Natural killer cell (primary cell): ENCODE measurements around the gene CDC34. TPM values are rescaled to one million over a fixed set of nuclear protein-coding genes. Genes with fewer than 3 reads are reported as not detected.

Source experiments
- ATAC-seq, 3 donors: fragments of 150-1000 bp in 2 of 3; fragments of 200-7000 bp in 1 of 3; cut with Tn5 transposase; 1 replicate in 1 of 3; 2 replicates in 2 of 3; pipeline ENCODE4 v1.10.0; 2021; ENCODE audit warnings: mild to moderate bottlenecking in 2 of 3, moderate library complexity in 2 of 3
- DNase-seq, 2 donors: peaks; one replicate each; pipeline versions ENCODE4 v3.0.0 to v3.0.0-alpha.2; 2013 to 2021; ENCODE audit warnings: mixed read lengths in 1 of 2
- H3K27ac ChIP-seq: one replicate; pipeline ENCODE4 v1.5.1; 2013; ENCODE audit warnings: mild to moderate bottlenecking, low read length
- H3K27me3 ChIP-seq: one replicate; pipeline ENCODE4 v1.6.1; 2013; ENCODE audit warnings: low read length; ENCODE audit not compliant: control insufficient read depth, insufficient read depth
- H3K36me3 ChIP-seq: one replicate; pipeline ENCODE4 v1.6.1; 2013; ENCODE audit warnings: low read length; ENCODE audit not compliant: control insufficient read depth, insufficient read depth
- H3K4me1 ChIP-seq: one replicate; pipeline ENCODE4 v1.6.1; 2013; ENCODE audit warnings: low read length; ENCODE audit not compliant: control insufficient read depth, insufficient read depth
- H3K4me3 ChIP-seq: one replicate; pipeline ENCODE4 v1.5.1; 2013; ENCODE audit warnings: low read length
- H3K9me3 ChIP-seq: one replicate; pipeline ENCODE4 v1.6.1; 2013; ENCODE audit warnings: low read length; ENCODE audit not compliant: control insufficient read depth, insufficient read depth
- H3K27ac Mint-ChIP-seq, 2 donors: one replicate each; pipeline ENCODE4 v1.8.0; 2022; ENCODE audit warnings: mild to moderate bottlenecking in 2 of 2, mixed read lengths in 2 of 2, moderate library complexity in 1 of 2
- H3K27me3 Mint-ChIP-seq, 2 donors: one replicate each; pipeline ENCODE4 v1.8.0; 2022; ENCODE audit warnings: low read depth in 2 of 2, mixed read lengths in 2 of 2
- H3K36me3 Mint-ChIP-seq: one replicate; pipeline ENCODE4 v1.8.0; 2022; ENCODE audit warnings: mixed read lengths
- H3K4me1 Mint-ChIP-seq, 2 donors: one replicate each; pipeline ENCODE4 v1.8.0; 2022; ENCODE audit warnings: mixed read lengths in 2 of 2
- H3K4me3 Mint-ChIP-seq: one replicate; pipeline ENCODE4 v1.8.0; 2022; ENCODE audit warnings: mild to moderate bottlenecking, moderate library complexity, mixed read lengths
- H3K9me3 Mint-ChIP-seq, 2 donors: one replicate each; pipeline ENCODE4 v1.8.0; 2022; ENCODE audit warnings: mixed read lengths in 2 of 2
- CTCF ChIP-seq: fragments of 200-600 bp; IDR thresholded peaks from one replicate; pipeline ENCODE4 v1.8.0; 2022; ENCODE audit warnings: antibody characterized with exemption
- WGBS: methylation state at CpG from one replicate; pipeline ENCODE4 v1.1.7; 2013; ENCODE audit warnings: missing lambda C conversion rate; ENCODE audit not compliant: insufficient coverage; 5-methylcytosine and 5-hydroxymethylcytosine counted together
- intact Hi-C: fragments of 100-400 bp; cut with micrococcal nuclease; formaldehyde crosslinking; loops from one replicate; pipeline ENCODE4 v1.14.2; 2022
- total RNA-seq, 4 donors: library from RNA; stranded (reverse); fragments of 120-200 nt in 1 of 4; gene quantifications; one replicate each; pipeline versions ENCODE4 v1.2.3 to v1.2.4, GENCODE V29; 2013 to 2022

Gene CDC34
- total RNA-seq, 3 donors from 2014 or later (not counting 1 experiment from before 2014, with no cell fraction given), result 68.5 to 114 (median 101) TPM

GRCh38 chr19:572140-572742 is 40.7 kb downstream of the CDC34 start, which contains the start of gene BSG:
Gene BSG (plus strand): TSS chr19:572596. CDS start chr19:572635, 39 bp downstream.
- DNase-seq (peak; percentile 99 to 100), ATAC-seq (peak; percentile 77 to 92 (median 87))
- Histone ChIP-seq H3K27me3 (no peaks in the 10 kb centered on the region), H3K4me3 (peak within 1 kb of the TSS; percentile 84), H3K4me1 (peaks cover 52% of the 10 kb centered on the region), H3K9me3 (no peaks in the 10 kb centered on the region), H3K36me3 (peaks cover 1% of the 10 kb centered on the region), H3K27ac (peak within 1 kb of the TSS; percentile 93)
- Mint-ChIP-seq H3K36me3 (no peaks in the 10 kb centered on the region), H3K4me1 (peaks cover 31 to 54% of the 10 kb centered on the region in 2 donors), H3K27ac (peak within 1 kb of the TSS; percentile 88 to 92), H3K4me3 (peak within 1 kb of the TSS; percentile 97), H3K9me3 (no peaks in the 10 kb centered on the region), H3K27me3 (no peaks in the 10 kb centered on the region)
- no peak for TF ChIP-seq CTCF
- under 1% methylated on average over 79 of the region's 79 CpGs for WGBS
- intact Hi-C loops, result loop anchor here (5.0 kb wide), 2 partner anchors 40 to 90 kb away; partner anchors contain the start of genes CDC34 and RNF126

GRCh38 chr19:572743-573518 is 41.4 kb downstream of the CDC34 start:
- Histone ChIP-seq H3K4me3 (peak overlapping the region; percentile 84), H3K27me3 (no peaks in the 10 kb centered on the region), H3K27ac (peak overlapping the region; percentile 71), H3K9me3 (no peaks in the 10 kb centered on the region), H3K4me1 (peaks cover 59% of the 10 kb centered on the region), H3K36me3 (peaks cover 6% of the 10 kb centered on the region)
- Mint-ChIP-seq H3K4me3 (peak overlapping the region; percentile 97), H3K36me3 (no peaks in the 10 kb centered on the region), H3K27ac (peak overlapping the region; percentile 88 to 92), H3K4me1 (peaks cover 31 to 58% of the 10 kb centered on the region in 2 donors), H3K27me3 (no peaks in the 10 kb centered on the region), H3K9me3 (no peaks in the 10 kb centered on the region)
- DNase-seq (peak in 1 of 2 donors; percentile 28), ATAC-seq (no peak)
- TF ChIP-seq CTCF, result no peak
- WGBS, result under 1% methylated on average over 55 of the region's 55 CpGs
- intact Hi-C loops, result loop anchor here (5.0 kb wide), 2 partner anchors 41 to 89 kb away; partner anchors contain the start of genes CDC34 and RNF126

GRCh38 chr19:573519-573825 is 41.9 kb downstream of the CDC34 start:
- Histone ChIP-seq H3K27me3 (no peaks in the 10 kb centered on the region), H3K27ac (no peak overlapping the region), H3K4me3 (peak overlapping the region; percentile 84), H3K36me3 (peaks cover 6% of the 10 kb centered on the region), H3K9me3 (no peaks in the 10 kb centered on the region), H3K4me1 (peaks cover 59% of the 10 kb centered on the region)
- Mint-ChIP-seq H3K4me1 (peaks cover 31 to 63% of the 10 kb centered on the region in 2 donors), H3K9me3 (no peaks in the 10 kb centered on the region), H3K4me3 (peak overlapping the region; percentile 84), H3K36me3 (no peaks in the 10 kb centered on the region), H3K27me3 (no peaks in the 10 kb centered on the region), H3K27ac (peak overlapping the region; percentile 77 to 88)
- intact Hi-C loops, result loop anchor here (5.0 kb wide), 2 partner anchors 41 to 89 kb away; partner anchors contain the start of genes CDC34 and RNF126
- no peak for TF ChIP-seq CTCF
- DNase-seq (peak in 1 of 2 donors; percentile 43), ATAC-seq (no peak)
- 4% methylated on average over 15 of the region's 15 CpGs for WGBS
